SU-DHL-6 (cell line): Measurements from ENCODE around the gene IFI44.

Experiments used
- CTCF ChIP-seq: fragments of 200-600 bp; sonication (generic); IDR thresholded peaks from one replicate; pipeline ENCODE4 v1.5.1; 2017; ENCODE audit warnings: antibody characterized with exemption, mild to moderate bottlenecking, low read length, moderate library complexity; ENCODE audit not compliant: insufficient read depth, poor library complexity, severe bottlenecking
- EZH2phosphoT487 ChIP-seq: fragments of 200-600 bp; sonication (generic), shearing (Covaris generic); conservative IDR thresholded peaks from 2 replicates; pipeline ENCODE4 v1.6.1; 2018; ENCODE audit warnings: mild to moderate bottlenecking, antibody characterized with exemption, low read length, moderate library complexity, mixed read lengths

DNA sequence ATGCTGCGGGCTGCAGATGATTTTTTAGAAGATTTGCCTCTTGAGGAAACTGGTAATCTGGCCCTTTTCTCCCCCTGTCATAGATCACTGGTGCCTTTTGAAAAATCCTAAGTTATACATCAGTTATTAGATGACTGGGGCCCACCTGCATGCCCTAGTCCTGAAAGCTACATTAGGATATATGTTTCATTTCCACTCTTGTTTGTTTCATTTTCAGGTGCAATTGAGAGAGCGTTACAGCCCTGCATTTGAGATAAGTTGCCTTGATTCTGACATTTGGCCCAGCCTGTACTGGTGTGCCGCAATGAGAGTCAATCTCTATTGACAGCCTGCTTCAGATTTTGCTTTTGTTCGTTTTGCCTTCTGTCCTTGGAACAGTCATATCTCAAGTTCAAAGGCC, 8.1 kb upstream of the IFI44 start:
- no peak for TF ChIP-seq CTCF
- TF ChIP-seq EZH2phosphoT487: no peak
